ENCODE results near the gene DPYD. TPM values are rescaled to one million over a fixed set of nuclear protein-coding genes. Genes with fewer than 3 reads are reported as not detected.

Gene DPYD
- total and polyA plus RNA-seq, 10 of the 15 experiments (the other 5 are each of a cell fraction or from before 2014, with no cell fraction given) = 5.7 to 23.8 (median 10.2) TPM

DNA sequence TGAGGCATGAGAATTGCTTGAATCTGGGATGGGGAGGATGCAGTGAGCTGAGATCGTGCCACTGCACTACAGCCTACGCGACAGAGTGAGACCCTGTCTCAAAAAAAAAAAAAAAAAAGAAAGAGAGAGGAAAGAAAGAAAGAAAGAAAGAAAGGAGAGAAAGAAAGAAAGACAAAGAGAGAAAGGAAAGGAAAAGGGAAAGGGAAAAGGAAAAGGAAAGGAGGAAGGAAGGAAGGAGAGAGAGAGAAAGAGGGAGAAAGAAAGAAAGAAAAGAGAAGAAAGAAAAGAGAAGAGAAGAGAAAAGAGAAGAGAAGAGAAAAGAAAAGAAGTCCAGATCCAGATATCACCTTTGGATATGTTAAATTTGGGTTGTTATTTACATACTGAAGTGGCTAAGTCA lies 106.0 kb downstream of the DPYD start (continued):
- TF ChIP-seq, protein P1, sequence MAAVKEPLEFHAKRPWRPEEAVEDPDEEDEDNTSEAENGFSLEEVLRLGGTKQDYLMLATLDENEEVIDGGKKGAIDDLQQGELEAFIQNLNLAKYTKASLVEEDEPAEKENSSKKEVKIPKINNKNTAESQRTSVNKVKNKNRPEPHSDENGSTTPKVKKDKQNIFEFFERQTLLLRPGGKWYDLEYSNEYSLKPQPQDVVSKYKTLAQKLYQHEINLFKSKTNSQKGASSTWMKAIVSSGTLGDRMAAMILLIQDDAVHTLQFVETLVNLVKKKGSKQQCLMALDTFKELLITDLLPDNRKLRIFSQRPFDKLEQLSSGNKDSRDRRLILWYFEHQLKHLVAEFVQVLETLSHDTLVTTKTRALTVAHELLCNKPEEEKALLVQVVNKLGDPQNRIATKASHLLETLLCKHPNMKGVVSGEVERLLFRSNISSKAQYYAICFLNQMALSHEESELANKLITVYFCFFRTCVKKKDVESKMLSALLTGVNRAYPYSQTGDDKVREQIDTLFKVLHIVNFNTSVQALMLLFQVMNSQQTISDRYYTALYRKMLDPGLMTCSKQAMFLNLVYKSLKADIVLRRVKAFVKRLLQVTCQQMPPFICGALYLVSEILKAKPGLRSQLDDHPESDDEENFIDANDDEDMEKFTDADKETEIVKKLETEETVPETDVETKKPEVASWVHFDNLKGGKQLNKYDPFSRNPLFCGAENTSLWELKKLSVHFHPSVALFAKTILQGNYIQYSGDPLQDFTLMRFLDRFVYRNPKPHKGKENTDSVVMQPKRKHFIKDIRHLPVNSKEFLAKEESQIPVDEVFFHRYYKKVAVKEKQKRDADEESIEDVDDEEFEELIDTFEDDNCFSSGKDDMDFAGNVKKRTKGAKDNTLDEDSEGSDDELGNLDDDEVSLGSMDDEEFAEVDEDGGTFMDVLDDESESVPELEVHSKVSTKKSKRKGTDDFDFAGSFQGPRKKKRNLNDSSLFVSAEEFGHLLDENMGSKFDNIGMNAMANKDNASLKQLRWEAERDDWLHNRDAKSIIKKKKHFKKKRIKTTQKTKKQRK (IDR thresholded peaks at IDR 0.05; ENCODE audit: low read depth, low read length) = no peak
- no peak for TF ChIP-seq HDAC2 (IDR thresholded peaks at IDR 0.05)

- 21% methylated on average over 1 of the region's 1 CpG for WGBS (ENCODE audit: insufficient coverage, insufficient replicate concordance, low lambda C conversion rate, missing lambda C conversion rate)
- ChIA-PET CTCF (interaction anchor here (0.7 to 1.1 kb wide), 2 partner anchors 13 to 571 kb away, joined by 3 read pairs; no protein-coding TSS in a partner anchor), SMC1A (ENCODE audit: uncharacterized antibody, unreplicated experiment) (no interaction called here), POLR2A (interaction anchor here (0.6 kb wide), 1 partner anchor 182 kb away, joined by 3 read pairs; no protein-coding TSS in a partner anchor), RAD21 (ENCODE audit: unreplicated experiment) (no interaction called here)
- Histone ChIP-seq H3K36me3 (ENCODE audit: control insufficient read depth in 2 of 2, insufficient read depth in 2 of 2, low read length in 1 of 2) (no peaks in the 10 kb centered on the region), H3K27me3 (replicated peaks in 1 of 2; ENCODE audit: control insufficient read depth in 2 of 2, insufficient read depth in 2 of 2, low read length in 1 of 2) (no peaks in the 10 kb centered on the region), H3K27ac (ENCODE audit: control insufficient read depth, insufficient read depth) (no peak overlapping the region), H3K9ac (ENCODE audit: control insufficient read depth, insufficient read depth, low read length) (no peak overlapping the region), H2AFZ (ENCODE audit: control insufficient read depth, low read depth, low read length) (no peak overlapping the region), H4K20me1 (ENCODE audit: control insufficient read depth, insufficient read depth) (no peaks in the 10 kb centered on the region), H3K4me2 (ENCODE audit: control insufficient read depth, insufficient read depth) (no peak overlapping the region), H3K4me1 (ENCODE audit: control insufficient read depth, insufficient read depth, low read length) (no peaks in the 10 kb centered on the region), H3K79me2 (ENCODE audit: control insufficient read depth, insufficient read depth, low read length) (no peaks in the 10 kb centered on the region), H3K9me3 (replicated peaks; ENCODE audit: control insufficient read depth, insufficient read depth, low read length) (no peaks in the 10 kb centered on the region; the same call in 2 of the 3 replicates), H3K4me3 (no peak overlapping the region)
- BruUV-seq (replicated peaks) = no TSS peak
- intact Hi-C loops (cut with micrococcal nuclease; ENCODE audit: unreplicated experiment) = no loop called here
- no peak for TF ChIP-seq NFIC (IDR thresholded peaks at IDR 0.05; ENCODE audit: low read depth, low read length)
- TF ChIP-seq, protein P2, sequence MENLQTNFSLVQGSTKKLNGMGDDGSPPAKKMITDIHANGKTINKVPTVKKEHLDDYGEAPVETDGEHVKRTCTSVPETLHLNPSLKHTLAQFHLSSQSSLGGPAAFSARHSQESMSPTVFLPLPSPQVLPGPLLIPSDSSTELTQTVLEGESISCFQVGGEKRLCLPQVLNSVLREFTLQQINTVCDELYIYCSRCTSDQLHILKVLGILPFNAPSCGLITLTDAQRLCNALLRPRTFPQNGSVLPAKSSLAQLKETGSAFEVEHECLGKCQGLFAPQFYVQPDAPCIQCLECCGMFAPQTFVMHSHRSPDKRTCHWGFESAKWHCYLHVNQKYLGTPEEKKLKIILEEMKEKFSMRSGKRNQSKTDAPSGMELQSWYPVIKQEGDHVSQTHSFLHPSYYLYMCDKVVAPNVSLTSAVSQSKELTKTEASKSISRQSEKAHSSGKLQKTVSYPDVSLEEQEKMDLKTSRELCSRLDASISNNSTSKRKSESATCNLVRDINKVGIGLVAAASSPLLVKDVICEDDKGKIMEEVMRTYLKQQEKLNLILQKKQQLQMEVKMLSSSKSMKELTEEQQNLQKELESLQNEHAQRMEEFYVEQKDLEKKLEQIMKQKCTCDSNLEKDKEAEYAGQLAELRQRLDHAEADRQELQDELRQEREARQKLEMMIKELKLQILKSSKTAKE (IDR thresholded peaks at IDR 0.05; ENCODE audit: low read depth, poor library complexity, severe bottlenecking) = no peak
- TF ChIP-seq CTCF (IDR thresholded peaks at IDR 0.05 in 2 of 3, conservative IDR thresholded peaks at IDR 0.05 in 1 of 3; ENCODE audit: control insufficient read depth in 2 of 3, extremely low read depth in 1 of 3, insufficient read depth in 1 of 3, low read depth in 3 of 3, low read length in 3 of 3) = no peak
- TF ChIP-seq PML (IDR thresholded peaks at IDR 0.05; ENCODE audit: low read length) = no peak
- TF ChIP-seq CHD1 (IDR thresholded peaks at IDR 0.05; ENCODE audit: low read depth, low read length) = no peak
- DNase-seq (ENCODE audit: low read depth, low spot score) (no peak), ATAC-seq (no peak), FAIRE-seq (no peak)
- in situ Hi-C loops (cut with MboI) = loop anchor here (25.0 kb wide), 1 partner anchor 852 kb away; no protein-coding TSS in a partner anchor
Observed at GRCh38 chr1:97814121-97814520, 106.7 kb downstream of the DPYD start.

All from GM12878 (cell line).